Suprapubic skin (tissue), 4 donors: ENCODE data around the gene KCNIP4. TPM values are rescaled to one million over a fixed set of nuclear protein-coding genes. Genes with fewer than 3 reads are reported as not detected.

Experiments used
- DNase-seq, 2 donors: peaks; one replicate each; pipeline ENCODE4 v3.0.0-alpha.2; 2019; ENCODE audit warnings: low spot score in 2 of 2
- H3K27ac ChIP-seq: fragments of 200-600 bp; sonication (generic); one replicate; pipeline ENCODE4 v1.5.1; 2019
- H3K27me3 ChIP-seq: fragments of 200-600 bp; sonication (generic); one replicate; pipeline ENCODE4 v1.5.1; 2019
- H3K36me3 ChIP-seq: fragments of 200-600 bp; sonication (generic); one replicate; pipeline ENCODE4 v1.5.1; 2019
- H3K4me1 ChIP-seq: fragments of 200-600 bp; sonication (generic); one replicate; pipeline ENCODE4 v1.5.1; 2019
- H3K4me3 ChIP-seq: fragments of 200-600 bp; sonication (generic); one replicate; pipeline ENCODE4 v1.5.1; 2019; ENCODE audit warnings: mild to moderate bottlenecking
- H3K9me3 ChIP-seq: fragments of 200-600 bp; sonication (generic); one replicate; pipeline ENCODE4 v1.5.1; 2019
- EP300 ChIP-seq: sonication (generic); formaldehyde crosslinking; IDR thresholded peaks from one replicate; pipeline ENCODE4 v1.6.1; 2017; ENCODE audit warnings: antibody characterized with exemption
- POLR2A ChIP-seq, 2 donors: fragments of 450-650 bp; IDR thresholded peaks; one replicate each; pipeline ENCODE4 v1.6.1; 2017; ENCODE audit warnings: antibody characterized with exemption in 2 of 2, mild to moderate bottlenecking in 2 of 2, moderate library complexity in 2 of 2
- POLR2AphosphoS5 ChIP-seq, 3 donors: sonication (generic); formaldehyde crosslinking; IDR thresholded peaks; one replicate each; pipeline ENCODE4 v1.6.1; 2017; ENCODE audit warnings: antibody characterized with exemption in 3 of 3
- WGBS: methylation state at CpG from one replicate; pipeline ENCODE4 v1.1.5; 2018; 5-methylcytosine and 5-hydroxymethylcytosine counted together
- total RNA-seq, 4 donors: library from RNA; depleted of rRNA; stranded (reverse); fragments of >200 nt; gene quantifications; one replicate each; pipeline ENCODE4 v1.1.0, GENCODE V29; 2016
- TF ChIP-seq, protein P1 (sequence below), 2 donors: fragments of 200-600 bp in 1 of 2; fragments of 450-650 bp in 1 of 2; sonication (generic) in 1 of 2; IDR thresholded peaks; one replicate each; pipeline ENCODE4 v1.5.1; 2016 to 2019; ENCODE audit warnings: antibody characterized with exemption in 2 of 2, mild to moderate bottlenecking in 1 of 2, moderate library complexity in 1 of 2

KCNIP4 gene
- total RNA-seq, 4 donors from 2014 or later = not detected

- no peaks in the 10 kb centered on the region for H3K36me3 ChIP-seq
- TF ChIP-seq POLR2AphosphoS5 (IDR thresholded peaks at IDR 0.05) = no peak
- TF ChIP-seq, protein P1, sequence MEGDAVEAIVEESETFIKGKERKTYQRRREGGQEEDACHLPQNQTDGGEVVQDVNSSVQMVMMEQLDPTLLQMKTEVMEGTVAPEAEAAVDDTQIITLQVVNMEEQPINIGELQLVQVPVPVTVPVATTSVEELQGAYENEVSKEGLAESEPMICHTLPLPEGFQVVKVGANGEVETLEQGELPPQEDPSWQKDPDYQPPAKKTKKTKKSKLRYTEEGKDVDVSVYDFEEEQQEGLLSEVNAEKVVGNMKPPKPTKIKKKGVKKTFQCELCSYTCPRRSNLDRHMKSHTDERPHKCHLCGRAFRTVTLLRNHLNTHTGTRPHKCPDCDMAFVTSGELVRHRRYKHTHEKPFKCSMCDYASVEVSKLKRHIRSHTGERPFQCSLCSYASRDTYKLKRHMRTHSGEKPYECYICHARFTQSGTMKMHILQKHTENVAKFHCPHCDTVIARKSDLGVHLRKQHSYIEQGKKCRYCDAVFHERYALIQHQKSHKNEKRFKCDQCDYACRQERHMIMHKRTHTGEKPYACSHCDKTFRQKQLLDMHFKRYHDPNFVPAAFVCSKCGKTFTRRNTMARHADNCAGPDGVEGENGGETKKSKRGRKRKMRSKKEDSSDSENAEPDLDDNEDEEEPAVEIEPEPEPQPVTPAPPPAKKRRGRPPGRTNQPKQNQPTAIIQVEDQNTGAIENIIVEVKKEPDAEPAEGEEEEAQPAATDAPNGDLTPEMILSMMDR (IDR thresholded peaks at IDR 0.05) = no peak
- TF ChIP-seq EP300 = no peak
- no peak for TF ChIP-seq POLR2A (IDR thresholded peaks at IDR 0.05)
- H3K27ac ChIP-seq = no peak overlapping the region
- H3K9me3 ChIP-seq = no peaks in the 10 kb centered on the region
- WGBS = 85% methylated on average over 4 of the region's 4 CpGs
- H3K4me3 ChIP-seq = no peak overlapping the region
- DNase-seq = no peak
- H3K27me3 ChIP-seq = no peaks in the 10 kb centered on the region
- no peaks in the 10 kb centered on the region for H3K4me1 ChIP-seq
Measured at GRCh38 chr4:21738821-21739220, 209.8 kb downstream of the KCNIP4 start.

DNA sequence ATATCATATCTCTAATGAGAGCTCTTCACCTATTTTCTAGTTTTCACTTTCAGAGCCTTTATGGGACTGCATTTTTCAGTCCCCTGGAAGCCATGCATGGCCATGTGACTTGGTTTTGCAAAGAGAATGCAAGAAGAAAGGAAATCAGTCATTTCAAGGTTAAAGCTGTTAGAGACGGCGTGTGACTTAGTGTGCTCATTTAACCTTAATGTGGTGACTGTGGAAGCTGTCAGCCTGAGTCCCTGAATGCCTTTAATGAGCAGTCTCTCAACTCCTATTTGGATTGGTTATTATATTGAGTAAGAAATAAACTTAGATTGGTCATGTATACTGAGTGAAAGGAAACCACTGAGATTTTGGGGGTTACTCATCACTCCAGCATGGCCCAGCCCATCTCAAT is 212.7 kb downstream of the KCNIP4 start:
- 79% methylated on average over 2 of the region's 2 CpGs for WGBS
- H3K4me1 ChIP-seq = no peaks in the 10 kb centered on the region
- H3K27me3 ChIP-seq = no peaks in the 10 kb centered on the region
- H3K4me3 ChIP-seq = no peak overlapping the region
- TF ChIP-seq POLR2A (IDR thresholded peaks at IDR 0.05) (no peak), POLR2AphosphoS5 (IDR thresholded peaks at IDR 0.05) (no peak), EP300 (no peak)
- TF ChIP-seq, protein P1 (IDR thresholded peaks at IDR 0.05) = no peak
- H3K27ac ChIP-seq = no peak overlapping the region
- no peak for DNase-seq
- no peaks in the 10 kb centered on the region for H3K36me3 ChIP-seq
- no peaks in the 10 kb centered on the region for H3K9me3 ChIP-seq

- no peaks in the 10 kb centered on the region for H3K4me1 ChIP-seq
- H3K27me3 ChIP-seq = no peaks in the 10 kb centered on the region
- H3K36me3 ChIP-seq = no peaks in the 10 kb centered on the region
- WGBS = 41% methylated on average over 3 of the region's 3 CpGs
- no peak for DNase-seq
- H3K4me3 ChIP-seq = no peak overlapping the region
- H3K9me3 ChIP-seq = no peaks in the 10 kb centered on the region
- no peak overlapping the region for H3K27ac ChIP-seq
- TF ChIP-seq POLR2AphosphoS5 (IDR thresholded peaks at IDR 0.05) = no peak
- TF ChIP-seq POLR2A (IDR thresholded peaks at IDR 0.05) = no peak
- TF ChIP-seq EP300 = no peak
- TF ChIP-seq, protein P1 (IDR thresholded peaks at IDR 0.05) = no peak
Measured at GRCh38 chr4:21733894-21734630, 214.5 kb downstream of the KCNIP4 start.

GRCh38 chr4:21728304-21728703 is 220.3 kb downstream of the KCNIP4 start:
- no peaks in the 10 kb centered on the region for H3K27me3 ChIP-seq
- H3K4me1 ChIP-seq = no peaks in the 10 kb centered on the region
- H3K4me3 ChIP-seq = no peak overlapping the region
- no peak for TF ChIP-seq POLR2A (IDR thresholded peaks at IDR 0.05)
- TF ChIP-seq POLR2AphosphoS5 (IDR thresholded peaks at IDR 0.05) = no peak
- TF ChIP-seq, protein P1 (IDR thresholded peaks at IDR 0.05) = no peak
- no peak for TF ChIP-seq EP300
- H3K27ac ChIP-seq = no peak overlapping the region
- no peaks in the 10 kb centered on the region for H3K36me3 ChIP-seq
- H3K9me3 ChIP-seq = no peaks in the 10 kb centered on the region
- no peak for DNase-seq
- 84% methylated on average over 2 of the region's 2 CpGs for WGBS

DNA sequence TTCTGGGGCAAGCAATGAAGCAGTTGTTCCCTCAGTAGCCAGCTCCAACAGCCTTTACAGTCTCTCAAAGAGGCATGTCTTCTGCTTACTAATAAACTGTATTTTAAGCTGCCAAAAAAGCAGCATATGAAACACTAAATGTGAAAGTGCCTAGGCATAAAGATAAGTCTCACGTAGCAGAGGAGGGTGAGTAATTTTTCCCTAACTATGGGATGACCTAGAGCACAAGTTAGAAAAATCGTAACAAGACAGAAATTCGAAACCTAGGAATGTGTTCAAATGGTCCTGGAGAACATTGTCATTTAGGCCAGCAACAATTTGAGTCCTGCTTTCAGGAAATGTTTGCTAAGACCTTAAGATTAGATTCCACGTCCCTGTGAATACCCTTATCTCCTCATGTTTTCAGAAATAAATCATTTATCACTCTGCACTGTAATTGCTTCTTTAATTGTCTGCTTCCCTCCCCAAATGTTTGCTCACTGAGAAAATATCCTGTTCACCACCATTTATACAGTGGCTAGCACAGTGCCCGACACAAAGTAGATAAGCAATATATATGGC is 222.2 kb downstream of the KCNIP4 start:
- Histone ChIP-seq H3K4me1 (no peaks in the 10 kb centered on the region), H3K36me3 (no peaks in the 10 kb centered on the region), H3K4me3 (no peak overlapping the region), H3K27me3 (no peaks in the 10 kb centered on the region), H3K27ac (no peak overlapping the region), H3K9me3 (no peaks in the 10 kb centered on the region)
- no peak for DNase-seq
- TF ChIP-seq POLR2AphosphoS5 (IDR thresholded peaks at IDR 0.05) (no peak), POLR2A (IDR thresholded peaks at IDR 0.05) (no peak)
- TF ChIP-seq, protein P1 (IDR thresholded peaks at IDR 0.05) = no peak
- WGBS = 71% methylated on average over 5 of the region's 5 CpGs
